Endothelial cell of umbilical vein (primary cell): ENCODE data around the gene SESTD1.

Experiments
- CTCF ChIP-seq, 2 donors: IDR thresholded peaks; 1 replicate in 1 of 2; 2 replicates in 1 of 2; pipeline ENCODE4 v1.5.1; 2011; ENCODE audit warnings: low read length in 2 of 2, mild to moderate bottlenecking in 2 of 2, moderate library complexity in 2 of 2, control low read depth in 1 of 2, inconsistent platforms in 1 of 2, low read depth in 1 of 2; ENCODE audit not compliant: insufficient read depth in 1 of 2; ENCODE audit errors: extremely low read depth in 1 of 2
- EZH2 ChIP-seq: IDR thresholded peaks from 2 replicates; pipeline ENCODE4 v1.6.1; 2012; ENCODE audit warnings: borderline replicate concordance, low read depth, mild to moderate bottlenecking, moderate library complexity, low read length, inconsistent platforms; ENCODE audit not compliant: severe bottlenecking
- FOS ChIP-seq: IDR thresholded peaks from 2 replicates; pipeline ENCODE4 v1.6.1; 2011; ENCODE audit warnings: mild to moderate bottlenecking, low read length, moderate library complexity, borderline replicate concordance; ENCODE audit not compliant: insufficient read depth
- GATA2 ChIP-seq: IDR thresholded peaks from 2 replicates; pipeline ENCODE4 v1.7.0; 2011; ENCODE audit warnings: low read depth, mild to moderate bottlenecking, moderate library complexity, mixed read lengths, low read length; ENCODE audit not compliant: insufficient read length, insufficient read depth
- JUN ChIP-seq: IDR thresholded peaks from 2 replicates; pipeline ENCODE4 v1.6.1; 2011; ENCODE audit warnings: borderline replicate concordance, low read depth; ENCODE audit not compliant: insufficient read length, insufficient read depth
- MAX ChIP-seq: IDR thresholded peaks from 2 replicates; pipeline ENCODE4 v1.6.1; 2011; ENCODE audit not compliant: insufficient read depth, insufficient read length
- MYC ChIP-seq: IDR thresholded peaks from one replicate; pipeline ENCODE4 v1.6.1; 2011; ENCODE audit warnings: mild to moderate bottlenecking, low read depth, low read length
- POLR2A ChIP-seq: IDR thresholded peaks from 2 replicates; pipeline ENCODE4 v1.6.1; 2012; ENCODE audit warnings: low read depth, mild to moderate bottlenecking, control low read depth, low read length
- POLR2AphosphoS5 ChIP-seq: IDR thresholded peaks from 2 replicates; pipeline ENCODE4 v1.6.1; 2012; ENCODE audit warnings: low read depth, mild to moderate bottlenecking, control low read depth, low read length, moderate library complexity; ENCODE audit not compliant: insufficient read depth

GRCh38 chr2:179133016-179133415 lies 131.6 kb downstream of the SESTD1 start:
- TF ChIP-seq CTCF (IDR thresholded peaks at IDR 0.05; ENCODE audit: extremely low read depth in 1 of 2, insufficient read depth in 1 of 2, low read depth in 1 of 2, low read length in 2 of 2), result no peak
- TF ChIP-seq POLR2A, result no peak
- no peak for TF ChIP-seq POLR2AphosphoS5
- TF ChIP-seq EZH2, result no peak
- no peak for TF ChIP-seq MYC
- no peak for TF ChIP-seq FOS
- TF ChIP-seq MAX, result no peak
- no peak for TF ChIP-seq JUN
- TF ChIP-seq GATA2, result no peak
